Stimulated activated CD8-positive, alpha-beta memory T cell treated with anti-CD3 and anti-CD28 coated beads, Interleukin-7, amount 100 ng/mL, for 1 hour (primary cell): ENCODE results near the gene SDCBP2.
A peak's percentile ranks its signal among the peaks of the same experiment; 100 is the strongest.
"Not testable (repeated sequence)": the region's sequence is repeated elsewhere in the genome, so short reads cannot be mapped to it uniquely, and the experiment has no call there.

Source experiments
- DNase-seq, 2 donors: peaks; one replicate each; pipeline ENCODE4 v3.0.0-alpha.2; 2020; ENCODE audit warnings: low read depth in 2 of 2

Gene SDCBP2

GRCh38 chr20:1360094-1360846 is 31.3 kb upstream of the SDCBP2 start:
- DNase-seq = no peak

- DNase-seq = peak in 1 of 2 donors; percentile 5
Observed at GRCh38 chr20:1357921-1358671, 29.2 kb upstream of the SDCBP2 start.

GRCh38 chr20:1353956-1354355 is 25.0 kb upstream of the SDCBP2 start:
- DNase-seq = no peak

- no peak for DNase-seq
Observed at GRCh38 chr20:1346315-1346969, 17.5 kb upstream of the SDCBP2 start.

- no peak for DNase-seq
Observed at GRCh38 chr20:1345756-1346093, 16.8 kb upstream of the SDCBP2 start.

- DNase-seq = no peak
Observed at GRCh38 chr20:1345030-1345755, 16.3 kb upstream of the SDCBP2 start.

- not testable (repeated sequence) for DNase-seq
Observed at GRCh38 chr20:1343446-1344124, 14.6 kb upstream of the SDCBP2 start.

- no peak for DNase-seq
Observed at GRCh38 chr20:1341561-1342265, 12.8 kb upstream of the SDCBP2 start.

- no peak for DNase-seq
Observed at GRCh38 chr20:1338801-1339200, 9.9 kb upstream of the SDCBP2 start.

- no peak for DNase-seq
Observed at GRCh38 chr20:1338096-1338495, 9.2 kb upstream of the SDCBP2 start.

- DNase-seq = no peak
Observed at GRCh38 chr20:1337441-1337840, 8.5 kb upstream of the SDCBP2 start.

GRCh38 chr20:1336699-1337367 is 7.9 kb upstream of the SDCBP2 start:
- DNase-seq = no peak

- no peak for DNase-seq
Observed at GRCh38 chr20:1335961-1336698, 7.2 kb upstream of the SDCBP2 start.

- no peak for DNase-seq
Observed at GRCh38 chr20:1334761-1335160, 5.8 kb upstream of the SDCBP2 start.

- no peak for DNase-seq
Observed at GRCh38 chr20:1334370-1334731, 5.4 kb upstream of the SDCBP2 start.

- DNase-seq = no peak
Observed at GRCh38 chr20:1333462-1334369, 4.8 kb upstream of the SDCBP2 start.

GRCh38 chr20:1332749-1333300 is 3.9 kb upstream of the SDCBP2 start:
- no peak for DNase-seq

- no peak for DNase-seq
Observed at GRCh38 chr20:1331801-1332453, 3.0 kb upstream of the SDCBP2 start.
